Retinal pigment epithelial cell (primary cell): ENCODE data around the gene PLBD2.

ENCODE experiments used
- DNase-seq: peaks from one replicate; pipeline ENCODE4 v3.0.0-alpha.2; 2010; ENCODE audit warnings: low read depth
- H3K4me3 ChIP-seq: 2 replicates; pipeline ENCODE4 v1.5.1; 2011; ENCODE audit warnings: mild to moderate bottlenecking, low read length, control low read depth, moderate library complexity
- CTCF ChIP-seq: conservative IDR thresholded peaks from 2 replicates; pipeline ENCODE4 v1.5.1; 2011; ENCODE audit warnings: low read depth, low read length, control low read depth, inconsistent platforms

The PLBD2 gene

GRCh38 chr12:113381220-113381619 is 22.8 kb downstream of the PLBD2 start:
- no peak for DNase-seq
- H3K4me3 ChIP-seq: no peak overlapping the region
- no peak for TF ChIP-seq CTCF

GRCh38 chr12:113382206-113382605 is 23.8 kb downstream of the PLBD2 start:
- H3K4me3 ChIP-seq: no peak overlapping the region
- no peak for TF ChIP-seq CTCF
- DNase-seq: no peak

GRCh38 chr12:113384778-113385177 is 26.4 kb downstream of the PLBD2 start:
- DNase-seq: no peak
- no peak for TF ChIP-seq CTCF
- H3K4me3 ChIP-seq: no peak overlapping the region

GRCh38 chr12:113385282-113385882 is 27.0 kb downstream of the PLBD2 start:
- DNase-seq: no peak
- no peak overlapping the region for H3K4me3 ChIP-seq
- no peak for TF ChIP-seq CTCF

- TF ChIP-seq CTCF: no peak
- no peak overlapping the region for H3K4me3 ChIP-seq
- no peak for DNase-seq
These were observed 28.6 kb downstream of the PLBD2 start for GRCh38 chr12:113386866-113387566.

GRCh38 chr12:113387631-113388030 is 29.2 kb downstream of the PLBD2 start:
- no peak overlapping the region for H3K4me3 ChIP-seq
- TF ChIP-seq CTCF: no peak
- no peak for DNase-seq

GRCh38 chr12:113388351-113388750 is 30.0 kb downstream of the PLBD2 start:
- H3K4me3 ChIP-seq: no peak overlapping the region
- DNase-seq: no peak
- no peak for TF ChIP-seq CTCF
